GM21825 (cell line): ENCODE measurements around the gene KRT38.
"Not testable (repeated sequence)": the region's sequence is repeated elsewhere in the genome, so short reads cannot be mapped to it uniquely, and the experiment has no call there.

Source experiments
- ATAC-seq: cut with Tn5 transposase; IDR thresholded peaks from one replicate; pipeline ENCODE4 v1.9.1; 2021; ENCODE audit warnings: mild to moderate bottlenecking, moderate library complexity; ENCODE audit not compliant: unreplicated experiment

KRT38 gene

GRCh38 chr17:41396996-41397660 is 43.7 kb downstream of the KRT38 start, which contains the start of gene KRT31:
TSS of gene KRT31 (minus strand) at chr17:41397608. CDS start at chr17:41397539, 69 bp downstream.
- no peak for ATAC-seq

- ATAC-seq: no peak
These were observed 44.4 kb downstream of the KRT38 start for GRCh38 chr17:41396340-41396739.

GRCh38 chr17:41395611-41396010 is 45.2 kb downstream of the KRT38 start:
- no peak for ATAC-seq

- not testable (repeated sequence) for ATAC-seq
These were observed 45.7 kb downstream of the KRT38 start for GRCh38 chr17:41395044-41395443.

- no peak for ATAC-seq
These were observed 46.4 kb downstream of the KRT38 start for GRCh38 chr17:41394254-41394996.

- ATAC-seq: no peak
These were observed 47.0 kb downstream of the KRT38 start for GRCh38 chr17:41393826-41394225.

GRCh38 chr17:41393294-41393693 is 47.5 kb downstream of the KRT38 start:
- ATAC-seq: no peak

GRCh38 chr17:41392278-41392677 is 48.5 kb downstream of the KRT38 start:
- no peak for ATAC-seq

- ATAC-seq: no peak
These were observed 49.2 kb downstream of the KRT38 start for GRCh38 chr17:41391535-41391934.

- no peak for ATAC-seq
These were observed 50.3 kb downstream of the KRT38 start for GRCh38 chr17:41390411-41390938.

GRCh38 chr17:41387670-41388069 is 53.1 kb downstream of the KRT38 start:
- no peak for ATAC-seq

GRCh38 chr17:41386227-41386626 is 54.6 kb downstream of the KRT38 start:
- no peak for ATAC-seq
